Measurements from ENCODE around the gene TK1.

Gene TK1

DNA sequence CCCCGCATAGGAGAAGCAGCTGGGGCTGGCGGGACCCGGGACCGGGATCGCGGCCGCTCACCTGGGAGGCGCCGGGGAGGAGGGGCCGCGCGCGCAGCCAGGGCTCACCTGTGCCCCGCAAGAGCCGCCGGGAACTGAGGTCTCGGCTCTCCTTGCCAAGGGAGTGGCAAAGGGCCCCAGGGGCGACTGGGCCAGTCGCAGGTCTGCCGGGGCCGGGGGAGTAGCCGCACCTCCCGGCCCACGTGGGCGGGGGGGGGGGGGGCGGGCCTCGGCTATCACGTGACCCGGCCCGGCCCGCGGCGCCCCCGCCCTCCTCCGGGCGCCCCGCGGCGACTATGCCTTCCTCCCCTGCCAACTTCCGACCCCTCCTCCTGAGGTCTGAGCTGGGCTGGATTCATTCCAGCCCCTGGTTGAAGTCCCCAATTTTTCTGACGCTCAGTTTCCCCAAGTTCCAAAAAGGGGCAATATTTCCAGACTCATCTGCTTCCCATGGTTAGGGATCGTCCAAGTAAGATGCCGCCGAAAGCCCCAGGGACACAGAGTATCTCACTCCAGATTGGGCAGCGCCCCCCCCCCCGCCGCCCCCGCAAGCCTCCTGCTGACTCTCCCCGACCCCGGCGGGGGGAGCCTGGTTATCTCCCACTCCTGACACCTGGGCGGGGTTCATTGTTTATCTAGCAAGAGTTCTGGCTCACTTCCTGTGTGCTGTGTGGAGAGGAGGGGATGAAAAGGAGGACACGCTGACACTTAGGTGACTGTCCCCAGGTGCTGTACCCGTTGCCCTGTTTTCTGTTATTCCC is 58.1 kb downstream of the TK1 start, which contains the start of gene TMC6:
TMC6 (minus strand) TSS at position 205 of the 800 bp plus-strand sequence. CDS start 1,923 bp downstream, outside the sequence.
- peak; percentile 85 for DNase-seq (ENCODE audit: low read depth)
- H3K4me3 ChIP-seq (ENCODE audit: low read depth, low read length) = peak within 1 kb of the TSS; percentile 70
- TF ChIP-seq MYC (IDR thresholded peaks at IDR 0.05; ENCODE audit: low read depth, low read length) (peak; percentile 43; the same call in 1 of the 2 replicates), POLR2A (IDR thresholded peaks at IDR 0.05; ENCODE audit: extremely low read depth, insufficient read length) (no peak), MAX (IDR thresholded peaks at IDR 0.05; ENCODE audit: low read depth, low read length) (peak; percentile 74; the same call in 1 of the 2 replicates)
- TF ChIP-seq, protein P1, sequence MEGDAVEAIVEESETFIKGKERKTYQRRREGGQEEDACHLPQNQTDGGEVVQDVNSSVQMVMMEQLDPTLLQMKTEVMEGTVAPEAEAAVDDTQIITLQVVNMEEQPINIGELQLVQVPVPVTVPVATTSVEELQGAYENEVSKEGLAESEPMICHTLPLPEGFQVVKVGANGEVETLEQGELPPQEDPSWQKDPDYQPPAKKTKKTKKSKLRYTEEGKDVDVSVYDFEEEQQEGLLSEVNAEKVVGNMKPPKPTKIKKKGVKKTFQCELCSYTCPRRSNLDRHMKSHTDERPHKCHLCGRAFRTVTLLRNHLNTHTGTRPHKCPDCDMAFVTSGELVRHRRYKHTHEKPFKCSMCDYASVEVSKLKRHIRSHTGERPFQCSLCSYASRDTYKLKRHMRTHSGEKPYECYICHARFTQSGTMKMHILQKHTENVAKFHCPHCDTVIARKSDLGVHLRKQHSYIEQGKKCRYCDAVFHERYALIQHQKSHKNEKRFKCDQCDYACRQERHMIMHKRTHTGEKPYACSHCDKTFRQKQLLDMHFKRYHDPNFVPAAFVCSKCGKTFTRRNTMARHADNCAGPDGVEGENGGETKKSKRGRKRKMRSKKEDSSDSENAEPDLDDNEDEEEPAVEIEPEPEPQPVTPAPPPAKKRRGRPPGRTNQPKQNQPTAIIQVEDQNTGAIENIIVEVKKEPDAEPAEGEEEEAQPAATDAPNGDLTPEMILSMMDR (IDR thresholded peaks at IDR 0.05; ENCODE audit: low read depth, low read length) = no peak

GRCh38 chr17:78127888-78128550 is 58.8 kb downstream of the TK1 start:
- peak; percentile 61 for DNase-seq (ENCODE audit: low read depth)
- peak overlapping the region; percentile 70 for H3K4me3 ChIP-seq (ENCODE audit: low read depth, low read length)
- TF ChIP-seq POLR2A (IDR thresholded peaks at IDR 0.05; ENCODE audit: extremely low read depth, insufficient read length) (no peak), MYC (IDR thresholded peaks at IDR 0.05; ENCODE audit: low read depth, low read length) (no peak), MAX (IDR thresholded peaks at IDR 0.05; ENCODE audit: low read depth, low read length) (no peak)
- TF ChIP-seq, protein P1 (IDR thresholded peaks at IDR 0.05; ENCODE audit: low read depth, low read length) = no peak

GRCh38 chr17:78127239-78127887 is 59.5 kb downstream of the TK1 start:
- DNase-seq (ENCODE audit: low read depth) = peak; percentile 91
- TF ChIP-seq, protein P1 (IDR thresholded peaks at IDR 0.05; ENCODE audit: low read depth, low read length) = no peak
- TF ChIP-seq MAX (IDR thresholded peaks at IDR 0.05; ENCODE audit: low read depth, low read length) (peak; percentile 61), POLR2A (IDR thresholded peaks at IDR 0.05; ENCODE audit: extremely low read depth, insufficient read length) (peak; percentile 41), MYC (IDR thresholded peaks at IDR 0.05; ENCODE audit: low read depth, low read length) (peak; percentile 49; the same call in 1 of the 2 replicates)
- peak overlapping the region; percentile 70 for H3K4me3 ChIP-seq (ENCODE audit: low read depth, low read length)

- H3K4me3 ChIP-seq (ENCODE audit: low read depth, low read length) = peak overlapping the region; percentile 70
- no peak for DNase-seq (ENCODE audit: low read depth)
- no peak for TF ChIP-seq MYC (IDR thresholded peaks at IDR 0.05; ENCODE audit: low read depth, low read length)
- no peak for TF ChIP-seq MAX (IDR thresholded peaks at IDR 0.05; ENCODE audit: low read depth, low read length)
- TF ChIP-seq, protein P1 (IDR thresholded peaks at IDR 0.05; ENCODE audit: low read depth, low read length) = no peak
- no peak for TF ChIP-seq POLR2A (IDR thresholded peaks at IDR 0.05; ENCODE audit: extremely low read depth, insufficient read length)
Observed at GRCh38 chr17:78126895-78127238, 60.0 kb downstream of the TK1 start.

GRCh38 chr17:78125976-78126894 is 60.6 kb downstream of the TK1 start:
- TF ChIP-seq MAX (IDR thresholded peaks at IDR 0.05; ENCODE audit: low read depth, low read length) (no peak), POLR2A (IDR thresholded peaks at IDR 0.05; ENCODE audit: extremely low read depth, insufficient read length) (no peak), MYC (IDR thresholded peaks at IDR 0.05; ENCODE audit: low read depth, low read length) (no peak)
- TF ChIP-seq, protein P1 (IDR thresholded peaks at IDR 0.05; ENCODE audit: low read depth, low read length) = no peak
- H3K4me3 ChIP-seq (ENCODE audit: low read depth, low read length) = peak overlapping the region; percentile 70
- no peak for DNase-seq (ENCODE audit: low read depth)

Data from NB4 (cell line).